Activated T-cell treated with anti-CD3 and anti-CD28 coated beads for 48 hours (primary cell): ENCODE measurements around the gene OR5H14.
"Not testable (repeated sequence)": the region's sequence is repeated elsewhere in the genome, so short reads cannot be mapped to it uniquely, and the experiment has no call there.

ENCODE experiments used
- DNase-seq: peaks from one replicate; pipeline ENCODE4 v3.0.0-alpha.2; 2020; ENCODE audit warnings: low read depth

OR5H14 gene

GRCh38 chr3:98147179-98147578 lies at the start of gene OR5H14:
OR5H14 (plus strand) TSS chr3:98147479; CDS start chr3:98149386, 1,907 bp downstream.
- DNase-seq, result no peak

GRCh38 chr3:98099848-98100247 lies 47.4 kb upstream of the OR5H14 start:
- DNase-seq, result no peak

GRCh38 chr3:98108162-98108561 lies 39.1 kb upstream of the OR5H14 start:
- DNase-seq, result no peak

- DNase-seq, result no peak
Measured at GRCh38 chr3:98109807-98110549, 37.3 kb upstream of the OR5H14 start.

GRCh38 chr3:98110550-98110908 lies 36.8 kb upstream of the OR5H14 start:
- no peak for DNase-seq

GRCh38 chr3:98114264-98114663 lies 33.0 kb upstream of the OR5H14 start:
- no peak for DNase-seq

- no peak for DNase-seq
Measured at GRCh38 chr3:98115717-98116116, 31.6 kb upstream of the OR5H14 start.

- no peak for DNase-seq
Measured at GRCh38 chr3:98130421-98130820, 16.9 kb upstream of the OR5H14 start, which contains the start of gene OR5H1. OR5H1 (plus strand) TSS chr3:98130721; CDS start chr3:98132698, 1,977 bp downstream.

GRCh38 chr3:98136631-98137030 lies 10.6 kb upstream of the OR5H14 start:
- DNase-seq, result no peak

- not testable (repeated sequence) for DNase-seq
Measured at GRCh38 chr3:98137826-98138557, 9.3 kb upstream of the OR5H14 start.

GRCh38 chr3:98140531-98140930 lies 6.7 kb upstream of the OR5H14 start:
- no peak for DNase-seq

- no peak for DNase-seq
Measured at GRCh38 chr3:98148751-98149150, 1.5 kb downstream of the OR5H14 start.

GRCh38 chr3:98149456-98149855 lies 2.2 kb downstream of the OR5H14 start:
- DNase-seq, result not testable (repeated sequence)

- no peak for DNase-seq
Measured at GRCh38 chr3:98151241-98151640, 4.0 kb downstream of the OR5H14 start.

GRCh38 chr3:98166396-98166795 lies 19.1 kb downstream of the OR5H14 start, which contains the start of gene OR5H15:
OR5H15 (plus strand) TSS chr3:98166696; CDS start chr3:98168700, 2,004 bp downstream.
- no peak for DNase-seq

GRCh38 chr3:98171071-98171470 lies 23.8 kb downstream of the OR5H14 start:
- no peak for DNase-seq

GRCh38 chr3:98172621-98173020 lies 25.3 kb downstream of the OR5H14 start:
- DNase-seq, result no peak

GRCh38 chr3:98180319-98180890 lies 33.1 kb downstream of the OR5H14 start:
- no peak for DNase-seq

- no peak for DNase-seq
Measured at GRCh38 chr3:98182196-98182595, 34.9 kb downstream of the OR5H14 start.

GRCh38 chr3:98185180-98185579 lies 37.9 kb downstream of the OR5H14 start:
- no peak for DNase-seq

- no peak for DNase-seq
Measured at GRCh38 chr3:98188545-98188944, 41.3 kb downstream of the OR5H14 start.

- DNase-seq, result not testable (repeated sequence)
Measured at GRCh38 chr3:98190911-98191310, 43.6 kb downstream of the OR5H14 start.

- DNase-seq, result not testable (repeated sequence)
Measured at GRCh38 chr3:98196293-98196692, 49.0 kb downstream of the OR5H14 start.
